ENCODE measurements around the gene RRP15. TPM values are rescaled to one million over a fixed set of nuclear protein-coding genes. Genes with fewer than 3 reads are reported as not detected.

The RRP15 gene
- total and polyA plus RNA-seq, 2 of the 13 experiments (the other 11 are each of a cell fraction or from before 2014, with no cell fraction given), result 2.1 to 37.5 TPM

GRCh38 chr1:218296162-218296561 lies 11.1 kb downstream of the RRP15 start:
- no peaks in the 10 kb centered on the region; the same call in 1 of the 2 replicates for H4K20me1 ChIP-seq (ENCODE audit: insufficient read depth, low read length)
- H3K4me2 ChIP-seq (ENCODE audit: low read depth, low read length), result no peak overlapping the region
- no peaks in the 10 kb centered on the region for H3K27me3 ChIP-seq (ENCODE audit: control insufficient read depth in 1 of 2, insufficient read depth in 2 of 2, low read length in 2 of 2)
- FAIRE-seq (no peak), DNase-seq (ENCODE audit: low spot score) (no peak), ATAC-seq (no peak)
- no peak overlapping the region for H3K27ac ChIP-seq (ENCODE audit: extremely low read length, insufficient read depth, low read length)
- H3K9ac ChIP-seq (ENCODE audit: insufficient read depth, low read depth, low read length), result no peak overlapping the region
- 94% methylated on average over 2 of the region's 2 CpGs for WGBS (ENCODE audit: low lambda C conversion rate)
- POLR2A ChIA-PET, result interaction anchor here (1.5 kb wide), 1 partner anchor 11 kb away, joined by 3 read pairs; the partner anchor contains the start of gene RRP15
- CTCF ChIA-PET (ENCODE audit: low intra/inter-chr PET ratio, low total read pairs), result no interaction called here
- in situ Hi-C loops (cut with HindIII; ENCODE audit: extremely low pct_ligation_motif_present, low pct_unique_long_range_greater_than_20kb), result no loop called here
- H2AFZ ChIP-seq (ENCODE audit: low read length), result no peak overlapping the region
- H3K79me2 ChIP-seq (ENCODE audit: insufficient read depth, low read length), result peaks cover 34% of the 10 kb centered on the region
- no peaks in the 10 kb centered on the region for H3K9me3 ChIP-seq (ENCODE audit: low read length)
- intact Hi-C loops (cut with micrococcal nuclease; ENCODE audit: unreplicated experiment), result no loop called here
- no TSS peak for BruUV-seq (replicated peaks)
- peaks cover 2 to 20% of the 10 kb centered on the region in 2 experiments; a peak in 2 of 5 replicates for H3K36me3 ChIP-seq (replicated peaks in 1 of 2; ENCODE audit: control insufficient read depth in 1 of 2, insufficient read depth in 2 of 2, low read length in 2 of 2)
- H3K4me1 ChIP-seq (ENCODE audit: insufficient read depth, low read length), result no peaks in the 10 kb centered on the region
- no peak overlapping the region for H3K4me3 ChIP-seq (replicated peaks in 1 of 3; ENCODE audit: insufficient read depth in 1 of 3, low read depth in 2 of 3, low read length in 3 of 3)
- TF ChIP-seq ZNF430 (CRISPR knock-in tag; IDR thresholded peaks at IDR 0.05) (no peak), STAT6 (CRISPR knock-in tag; IDR thresholded peaks at IDR 0.05; ENCODE audit: borderline replicate concordance) (no peak), RAD21 (CRISPR knock-in tag; IDR thresholded peaks at IDR 0.05) (no peak), CEBPB (IDR thresholded peaks at IDR 0.05; ENCODE audit: borderline replicate concordance, low read depth, low read length) (no peak), ZNF18 (CRISPR knock-in tag; IDR thresholded peaks at IDR 0.05; ENCODE audit: insufficient replicate concordance) (no peak), SOX5 (CRISPR knock-in tag; IDR thresholded peaks at IDR 0.05; ENCODE audit: borderline replicate concordance) (no peak), ZNF12 (CRISPR knock-in tag; IDR thresholded peaks at IDR 0.05) (no peak), CEBPZ (IDR thresholded peaks at IDR 0.05; ENCODE audit: low read length) (no peak), GABPB1 (CRISPR knock-in tag; IDR thresholded peaks at IDR 0.05) (no peak)
- TF ChIP-seq, protein P1, sequence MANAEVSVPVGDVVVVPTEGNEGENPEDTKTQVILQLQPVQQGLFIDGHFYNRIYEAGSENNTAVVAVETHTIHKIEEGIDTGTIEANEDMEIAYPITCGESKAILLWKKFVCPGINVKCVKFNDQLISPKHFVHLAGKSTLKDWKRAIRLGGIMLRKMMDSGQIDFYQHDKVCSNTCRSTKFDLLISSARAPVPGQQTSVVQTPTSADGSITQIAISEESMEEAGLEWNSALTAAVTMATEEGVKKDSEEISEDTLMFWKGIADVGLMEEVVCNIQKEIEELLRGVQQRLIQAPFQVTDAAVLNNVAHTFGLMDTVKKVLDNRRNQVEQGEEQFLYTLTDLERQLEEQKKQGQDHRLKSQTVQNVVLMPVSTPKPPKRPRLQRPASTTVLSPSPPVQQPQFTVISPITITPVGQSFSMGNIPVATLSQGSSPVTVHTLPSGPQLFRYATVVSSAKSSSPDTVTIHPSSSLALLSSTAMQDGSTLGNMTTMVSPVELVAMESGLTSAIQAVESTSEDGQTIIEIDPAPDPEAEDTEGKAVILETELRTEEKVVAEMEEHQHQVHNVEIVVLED (CRISPR knock-in tag; IDR thresholded peaks at IDR 0.05; ENCODE audit: borderline replicate concordance), result no peak
- TF ChIP-seq, protein P2, sequence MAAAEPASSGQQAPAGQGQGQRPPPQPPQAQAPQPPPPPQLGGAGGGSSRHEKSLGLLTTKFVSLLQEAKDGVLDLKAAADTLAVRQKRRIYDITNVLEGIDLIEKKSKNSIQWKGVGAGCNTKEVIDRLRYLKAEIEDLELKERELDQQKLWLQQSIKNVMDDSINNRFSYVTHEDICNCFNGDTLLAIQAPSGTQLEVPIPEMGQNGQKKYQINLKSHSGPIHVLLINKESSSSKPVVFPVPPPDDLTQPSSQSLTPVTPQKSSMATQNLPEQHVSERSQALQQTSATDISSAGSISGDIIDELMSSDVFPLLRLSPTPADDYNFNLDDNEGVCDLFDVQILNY (CRISPR knock-in tag; conservative IDR thresholded peaks at IDR 0.05), result no peak

Data from HepG2 (cell line).